NCI-H2196 (cell line): ENCODE measurements around the gene CCDC69.
"Not testable (repeated sequence)": the region's sequence is repeated elsewhere in the genome, so short reads cannot be mapped to it uniquely, and the experiment has no call there.

Source experiments
- DNase-seq: peaks from one replicate; lab custom pipeline; 2025; ENCODE audit not compliant: unreplicated experiment; lab: John Stamatoyannopoulos, UW

Gene CCDC69

DNA sequence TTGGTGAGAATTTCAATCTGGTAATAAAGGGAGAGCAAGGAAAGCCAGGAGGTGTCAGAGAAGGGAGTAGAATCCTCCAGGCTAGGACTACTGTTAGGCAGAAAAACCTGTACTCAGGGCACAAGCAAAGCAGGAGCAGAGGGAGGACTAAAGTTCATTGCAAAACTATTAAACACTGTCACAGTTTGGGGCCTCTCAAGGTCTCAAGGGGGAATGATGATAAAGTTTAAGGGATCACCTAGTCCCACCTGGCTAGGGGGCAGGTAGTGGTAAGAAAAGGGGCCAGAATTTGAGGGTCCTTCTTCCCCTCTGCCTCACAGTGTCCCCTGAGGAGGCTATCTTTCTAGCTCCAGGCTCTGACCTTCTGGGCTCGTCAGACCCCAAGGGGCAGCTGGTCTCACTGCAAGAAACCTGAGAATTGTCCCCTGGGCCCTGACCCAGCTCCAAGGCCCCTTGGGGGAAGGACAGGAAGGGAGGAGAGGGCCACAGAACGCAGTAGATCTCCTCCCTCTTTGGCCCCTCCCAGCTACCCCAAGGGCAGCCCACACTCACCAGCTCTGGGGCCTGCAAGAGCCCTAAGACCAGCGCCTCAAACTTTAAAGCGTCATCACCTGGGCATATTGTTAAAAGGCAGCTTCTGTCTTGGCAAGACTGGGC is 974 bp downstream of the CCDC69 start:
- no peak for DNase-seq

DNA sequence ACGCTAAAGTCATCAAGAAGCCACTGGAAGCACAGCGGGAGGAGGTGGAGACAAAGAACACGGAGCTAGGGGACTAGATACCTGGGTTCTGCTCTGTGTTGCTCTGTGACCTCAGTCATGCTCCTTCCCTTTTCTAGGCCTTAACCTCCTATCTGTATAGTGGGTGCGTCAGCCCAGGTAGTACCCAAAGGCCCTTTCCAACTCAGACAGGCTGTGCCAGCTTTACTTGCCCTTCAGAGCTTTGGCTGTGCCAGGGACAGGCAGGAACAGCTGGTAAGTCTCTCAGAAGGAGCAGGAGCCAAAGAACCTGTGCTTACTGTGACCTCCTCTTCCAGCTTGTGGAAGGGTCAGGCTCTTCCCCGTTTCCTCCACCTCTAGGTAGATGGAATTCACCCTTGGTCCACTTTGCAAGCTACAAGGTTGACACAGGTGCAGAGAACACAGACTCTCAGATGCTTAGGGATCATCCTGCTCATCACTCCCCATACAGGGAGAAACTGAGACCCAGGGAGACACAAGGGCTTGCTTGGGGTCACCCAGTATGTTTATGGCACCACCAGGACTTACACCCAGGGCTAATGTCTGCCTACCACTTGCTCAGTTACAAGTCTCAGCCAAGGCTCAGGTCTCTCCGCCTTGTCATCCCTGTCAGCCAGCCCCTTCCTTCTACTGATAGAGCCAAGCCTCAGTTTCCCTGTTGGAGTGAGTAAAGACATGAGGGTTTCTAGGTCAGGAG is 1.7 kb downstream of the CCDC69 start:
- DNase-seq, result no peak

DNA sequence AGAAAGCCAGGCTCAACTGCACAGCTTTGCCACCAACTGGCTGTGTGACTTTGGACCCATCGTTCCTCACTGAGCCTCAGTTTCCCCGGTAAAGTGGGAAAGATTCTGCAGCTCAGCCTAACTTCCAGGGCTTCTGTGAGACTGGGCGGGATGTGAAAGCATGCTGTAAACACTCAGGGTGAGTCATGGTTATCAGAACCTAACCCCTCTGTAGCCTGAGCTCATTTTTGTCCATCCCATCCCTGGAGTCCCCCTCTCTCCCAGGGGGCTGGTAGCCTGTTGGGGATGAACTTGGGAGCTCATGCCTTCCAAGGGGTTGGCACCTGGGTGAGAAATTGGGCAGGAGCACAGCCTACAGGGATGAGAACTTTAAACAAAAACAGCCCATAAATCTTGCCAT is 2.3 kb downstream of the CCDC69 start:
- no peak for DNase-seq

DNA sequence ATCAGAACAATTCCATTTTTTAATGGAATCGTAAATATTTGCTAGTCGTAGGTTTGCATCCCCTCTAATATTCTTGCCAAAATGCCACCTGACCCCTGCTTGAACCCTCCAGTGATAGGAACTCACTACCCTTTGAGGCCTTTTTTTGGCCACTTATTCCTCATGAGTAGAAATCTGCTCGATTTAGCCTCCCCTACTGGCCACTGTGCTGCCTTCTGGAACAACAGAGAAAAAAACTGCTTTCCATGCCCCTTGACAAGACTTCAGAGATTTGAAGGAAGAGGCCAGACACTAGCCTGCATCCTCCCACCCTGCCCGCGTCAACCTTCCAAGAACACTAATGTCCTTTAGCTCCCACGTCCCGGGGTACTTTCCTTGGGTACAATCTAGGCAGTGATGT is 4.1 kb downstream of the CCDC69 start:
- no peak for DNase-seq

DNA sequence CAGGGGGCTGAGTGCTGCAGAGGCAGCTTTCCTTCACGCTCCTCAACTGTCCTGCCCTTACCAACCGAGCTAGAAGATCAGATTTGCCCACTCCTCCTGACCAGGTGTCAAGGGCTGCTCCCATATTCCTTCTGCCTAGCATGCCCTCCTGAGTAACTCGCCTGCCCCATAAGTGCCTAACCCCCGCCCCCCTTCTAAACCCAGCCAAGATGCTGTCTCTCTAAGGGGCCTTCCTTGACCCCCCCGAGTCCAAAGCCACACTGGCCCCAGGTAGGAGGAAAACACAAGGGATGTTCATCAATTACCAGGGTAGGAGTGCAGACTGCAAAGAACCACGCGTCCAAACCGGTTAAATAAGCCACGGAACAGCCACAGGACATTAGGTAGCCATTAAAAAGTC is 4.8 kb downstream of the CCDC69 start:
- no peak for DNase-seq

DNA sequence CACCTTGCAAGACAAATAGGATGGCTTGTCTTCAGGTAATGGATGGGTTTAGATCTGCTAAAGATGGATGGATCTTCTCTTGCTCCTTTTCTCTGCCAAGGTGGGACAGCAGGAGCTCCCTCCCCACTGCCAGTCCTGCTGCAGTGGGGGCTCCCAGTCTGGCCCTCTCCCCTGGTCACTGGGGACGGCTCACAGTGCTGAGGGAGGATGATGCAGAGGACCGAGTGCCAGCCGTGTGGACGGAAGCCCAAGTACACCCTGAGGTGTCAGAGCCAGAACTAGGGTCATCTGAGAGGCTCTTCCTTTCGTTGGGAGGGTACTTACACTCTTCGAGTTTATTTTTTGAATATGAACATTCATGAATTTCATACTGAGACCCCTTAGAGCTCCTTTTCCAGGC is 5.7 kb downstream of the CCDC69 start:
- DNase-seq, result no peak

DNA sequence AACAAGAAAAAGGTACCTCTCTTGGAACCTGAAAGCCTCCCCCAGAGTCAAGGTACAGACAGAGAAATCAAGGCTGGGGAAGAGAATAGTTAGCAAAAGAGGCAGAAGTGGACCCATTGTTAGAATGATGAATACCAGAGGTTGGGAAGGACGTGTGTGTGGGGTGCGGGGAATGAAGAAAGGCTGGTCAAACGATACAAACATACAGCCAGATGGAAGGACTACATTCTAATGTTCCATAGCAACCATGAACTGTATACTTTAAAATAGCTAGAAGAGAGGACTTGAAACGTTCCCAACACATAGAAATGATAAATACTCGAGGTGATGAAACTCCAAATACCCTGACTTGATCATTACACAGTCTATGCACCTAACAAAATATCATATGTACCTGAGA is 7.1 kb downstream of the CCDC69 start:
- DNase-seq, result no peak

DNA sequence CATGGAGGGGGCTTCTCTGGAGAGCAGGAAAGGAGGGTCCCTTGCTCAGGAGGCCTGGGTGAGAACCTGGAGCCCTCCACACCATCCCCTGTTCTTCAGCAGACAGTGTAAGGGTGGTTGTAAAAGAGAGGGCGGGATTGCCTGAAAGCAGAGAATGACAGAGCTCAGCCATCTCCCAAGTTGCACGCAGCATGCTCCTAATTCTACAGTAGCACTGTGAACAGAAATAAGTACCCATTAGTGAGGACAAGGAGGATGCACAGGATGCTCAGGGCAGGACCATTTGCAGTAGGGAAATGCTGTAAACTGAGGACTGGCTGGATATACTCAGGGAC is 8.4 kb downstream of the CCDC69 start:
- DNase-seq, result no peak

DNA sequence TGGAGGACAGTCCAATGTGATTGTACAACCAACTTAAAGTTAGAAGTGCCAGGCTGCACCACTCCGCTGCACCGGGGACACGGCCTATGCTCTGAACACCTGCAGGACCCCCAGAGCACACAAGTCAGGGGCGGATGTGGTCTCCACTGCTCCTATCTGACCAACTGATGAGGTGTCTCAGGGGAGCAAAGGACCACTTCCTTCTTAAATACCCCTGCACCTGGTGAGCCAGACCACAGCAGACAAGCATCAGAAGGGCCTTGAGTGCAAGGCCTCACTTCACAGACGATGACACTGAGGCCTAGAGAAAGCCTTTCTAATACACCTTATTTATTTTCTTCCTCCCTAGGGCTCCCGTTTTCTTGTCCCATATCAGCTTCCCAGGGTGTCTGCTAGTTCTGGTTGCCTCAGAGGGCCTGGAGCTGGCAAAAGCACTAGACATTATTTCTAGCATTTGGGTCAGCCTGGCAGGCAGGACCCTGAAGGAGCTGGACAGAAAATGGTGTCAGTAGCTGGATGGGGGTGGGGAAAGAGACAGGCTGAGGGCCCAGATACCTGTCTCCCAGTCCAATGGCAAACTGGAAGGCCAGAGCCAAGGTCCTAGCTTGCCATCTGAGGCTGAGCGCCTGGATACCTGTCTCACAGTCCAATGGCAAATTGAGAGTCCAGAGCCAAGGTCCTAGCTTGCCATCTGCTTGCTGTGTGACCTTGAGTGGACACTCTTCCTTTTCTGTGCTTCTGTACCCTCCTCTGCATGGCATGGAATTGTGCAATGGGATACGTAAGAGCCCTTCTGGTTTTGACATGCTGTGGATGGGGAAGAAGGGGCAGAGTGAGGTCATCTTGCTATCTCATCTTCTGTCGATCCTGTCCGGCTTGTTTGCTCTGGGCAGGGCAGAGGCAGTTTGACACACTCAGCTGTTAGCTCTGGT is 9.0 kb downstream of the CCDC69 start:
- no peak for DNase-seq

DNA sequence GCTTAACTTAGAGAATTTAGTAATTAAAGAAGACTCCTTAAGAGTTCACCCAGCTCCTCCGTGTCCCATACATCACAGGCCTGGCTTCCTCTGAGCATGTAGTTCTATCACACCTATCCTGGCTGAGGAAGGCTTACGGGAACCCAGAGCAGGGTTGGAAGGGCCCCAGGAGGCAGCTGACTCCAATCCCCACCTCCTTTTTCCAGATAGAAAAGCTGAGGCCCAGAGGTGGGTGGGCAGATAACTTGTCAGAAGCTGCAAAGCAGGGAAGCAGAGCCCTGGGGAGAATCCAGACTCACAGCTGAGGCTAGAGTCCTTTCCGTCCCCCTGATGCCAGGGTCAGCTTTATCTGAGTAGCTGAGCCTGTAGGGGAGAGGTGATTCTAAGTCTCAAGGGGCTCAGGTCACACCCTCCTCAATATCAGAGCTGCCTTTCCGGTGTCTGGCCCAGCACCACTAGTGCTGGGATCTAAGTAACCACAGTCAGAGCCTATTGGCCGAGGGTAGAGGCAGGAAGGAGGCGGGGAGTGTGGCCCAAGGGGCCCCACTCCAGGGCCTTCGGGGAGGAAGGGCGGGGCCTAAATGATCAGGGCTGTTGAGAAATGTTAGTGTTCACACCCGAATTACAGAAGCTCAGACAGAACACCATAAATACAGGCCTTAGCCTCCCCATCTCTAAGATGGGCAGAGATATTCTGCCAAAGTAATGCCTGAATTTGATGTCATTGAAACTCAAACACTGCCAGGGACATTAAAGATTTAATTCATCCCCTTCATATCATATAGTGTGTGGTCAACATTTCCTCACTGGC is 9.9 kb downstream of the CCDC69 start:
- DNase-seq, result no peak

DNA sequence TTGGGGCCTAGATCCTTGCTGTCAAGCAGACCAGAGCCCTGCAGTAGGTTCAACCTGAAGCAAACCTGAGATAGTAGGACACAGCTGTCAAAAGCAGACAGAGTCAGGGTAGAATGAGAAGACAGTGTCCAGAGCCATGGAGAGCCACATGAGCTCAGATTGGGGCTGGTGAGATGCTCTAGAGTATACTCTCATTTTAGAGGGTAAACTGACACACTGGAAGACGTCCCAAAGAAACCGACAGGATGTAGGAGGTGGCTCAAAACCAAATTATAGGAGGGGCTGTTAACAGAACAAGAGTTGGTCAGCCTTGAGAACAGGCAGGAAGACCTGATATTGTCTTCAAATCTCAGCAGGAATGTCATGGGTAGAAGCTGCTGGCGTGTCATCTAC is 11.5 kb downstream of the CCDC69 start:
- DNase-seq, result no peak

DNA sequence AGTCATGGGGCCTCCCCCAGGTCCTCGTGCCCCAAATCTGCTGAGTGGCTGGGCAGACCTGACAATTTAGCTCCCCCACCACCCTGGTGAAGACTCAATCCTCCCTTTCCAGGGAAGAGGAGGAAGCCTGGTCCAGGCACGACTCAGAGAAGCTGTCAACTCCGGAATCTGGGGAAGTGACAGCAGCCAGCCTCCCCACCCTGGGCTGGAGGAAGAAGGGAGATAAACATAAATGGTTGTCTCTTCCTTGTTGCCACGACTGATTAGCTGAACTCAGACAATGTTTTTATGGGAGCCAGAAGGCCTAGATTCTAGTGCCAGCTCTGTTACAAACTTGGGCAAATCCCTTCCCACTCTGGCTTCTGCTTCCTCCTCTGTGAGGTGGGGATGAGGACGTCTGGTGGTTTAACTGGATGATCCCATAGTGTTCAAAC is 15.4 kb downstream of the CCDC69 start:
- no peak for DNase-seq

DNA sequence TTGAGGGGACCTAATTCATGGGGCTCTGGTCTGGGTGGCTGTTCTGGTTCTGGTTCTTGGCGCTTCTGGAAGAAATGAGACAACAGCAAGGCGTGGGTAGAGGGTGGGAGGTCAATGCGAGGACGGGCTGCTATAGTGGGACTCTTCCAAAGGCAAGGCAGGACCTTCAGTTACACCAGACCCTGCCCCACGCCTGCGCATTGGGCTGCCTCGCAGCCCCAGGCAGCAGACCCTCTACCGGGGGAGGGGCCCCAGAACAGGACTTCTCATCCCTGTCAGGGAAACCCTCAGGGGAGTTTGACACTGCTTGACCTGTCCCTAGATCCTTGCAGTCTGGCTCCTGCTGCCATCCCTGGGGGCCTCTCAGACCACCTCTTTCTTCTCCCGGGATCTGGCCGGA is 18.5 kb downstream of the CCDC69 start:
- no peak for DNase-seq

DNA sequence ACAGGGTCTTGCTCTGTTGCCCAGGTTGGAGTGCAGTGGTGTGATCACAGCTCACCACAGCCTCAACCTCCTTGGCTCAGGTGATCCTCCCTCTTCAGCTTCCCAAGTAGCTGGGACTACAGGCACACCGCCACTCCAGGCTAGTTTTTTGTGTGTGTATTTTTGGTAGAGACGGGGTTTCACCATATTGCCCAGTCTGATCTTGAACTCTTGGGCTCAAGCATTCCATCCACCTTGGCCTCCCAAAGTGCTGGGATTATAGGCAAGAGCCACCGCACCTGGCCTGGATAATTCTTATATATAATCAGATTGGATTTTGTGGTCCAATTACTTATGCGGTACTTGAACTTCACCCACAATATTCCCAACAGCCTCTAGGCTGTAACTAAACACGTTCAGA is 19.8 kb downstream of the CCDC69 start:
- DNase-seq, result no peak

DNA sequence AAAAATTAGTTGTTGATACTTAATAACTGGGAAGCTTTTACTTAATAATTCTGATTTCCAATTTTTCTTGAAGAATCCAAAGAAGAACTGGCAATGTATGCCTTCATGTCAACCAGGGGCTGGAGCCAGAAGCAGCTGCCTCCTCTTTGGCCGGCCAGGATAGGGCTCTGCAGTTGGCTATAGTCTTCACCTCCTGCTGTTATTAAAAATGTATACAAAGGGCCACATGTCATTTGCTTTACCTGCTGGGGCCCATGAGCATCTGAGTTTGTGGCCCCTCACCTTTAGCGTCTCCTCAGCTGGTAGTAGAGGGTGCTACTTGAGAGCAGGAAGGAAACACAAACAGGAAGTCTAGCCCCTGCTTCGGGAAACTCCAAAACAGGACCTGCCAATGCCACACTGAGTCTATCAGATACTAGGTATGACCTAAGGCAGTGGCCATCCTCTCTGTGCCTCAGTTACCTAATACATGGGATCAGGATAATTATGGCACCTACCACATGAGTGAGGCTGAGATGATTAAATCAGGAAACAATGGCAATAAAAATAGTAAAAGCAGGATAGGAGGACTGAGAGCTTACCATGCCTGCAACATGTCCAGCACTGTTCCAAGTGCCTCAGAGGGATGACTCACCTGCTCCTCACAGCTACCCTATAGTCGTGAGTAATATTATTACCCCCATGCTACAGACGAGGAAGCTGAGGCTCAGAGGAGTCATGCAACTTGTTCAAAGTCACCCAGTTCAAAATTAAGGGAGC is 21.3 kb downstream of the CCDC69 start:
- DNase-seq, result no peak

DNA sequence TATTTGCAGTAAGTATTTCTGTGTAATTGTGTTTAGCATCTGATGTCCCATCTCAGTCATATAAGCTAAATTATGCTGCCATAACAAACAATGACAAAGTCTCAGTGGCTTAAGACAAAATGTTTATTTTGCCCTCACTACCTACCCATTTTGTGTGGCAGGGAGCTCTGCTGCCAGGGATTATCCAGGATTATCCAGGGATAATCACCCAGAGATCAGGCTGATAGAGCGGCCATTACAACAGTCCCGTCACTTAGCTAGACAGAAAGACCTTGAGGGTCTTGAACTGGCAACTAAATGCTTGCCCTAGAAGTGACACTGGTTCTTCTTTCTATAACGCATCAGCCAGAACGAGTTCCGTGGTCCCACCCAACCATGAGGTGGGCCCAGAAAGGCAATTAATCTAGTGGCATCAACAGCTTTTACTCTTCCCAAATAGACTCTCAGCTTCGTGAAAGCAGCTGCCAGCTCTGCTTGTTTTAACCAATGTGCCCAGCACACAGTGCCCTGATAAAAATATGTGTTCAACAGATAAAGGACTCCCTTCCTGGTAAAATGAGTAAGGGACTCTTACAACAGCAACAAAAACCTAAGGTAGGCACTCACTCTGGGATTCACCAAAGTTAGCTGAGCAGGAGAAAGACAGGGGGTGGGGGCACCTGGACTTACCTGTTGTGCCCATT is 22.8 kb downstream of the CCDC69 start:
- DNase-seq, result no peak

DNA sequence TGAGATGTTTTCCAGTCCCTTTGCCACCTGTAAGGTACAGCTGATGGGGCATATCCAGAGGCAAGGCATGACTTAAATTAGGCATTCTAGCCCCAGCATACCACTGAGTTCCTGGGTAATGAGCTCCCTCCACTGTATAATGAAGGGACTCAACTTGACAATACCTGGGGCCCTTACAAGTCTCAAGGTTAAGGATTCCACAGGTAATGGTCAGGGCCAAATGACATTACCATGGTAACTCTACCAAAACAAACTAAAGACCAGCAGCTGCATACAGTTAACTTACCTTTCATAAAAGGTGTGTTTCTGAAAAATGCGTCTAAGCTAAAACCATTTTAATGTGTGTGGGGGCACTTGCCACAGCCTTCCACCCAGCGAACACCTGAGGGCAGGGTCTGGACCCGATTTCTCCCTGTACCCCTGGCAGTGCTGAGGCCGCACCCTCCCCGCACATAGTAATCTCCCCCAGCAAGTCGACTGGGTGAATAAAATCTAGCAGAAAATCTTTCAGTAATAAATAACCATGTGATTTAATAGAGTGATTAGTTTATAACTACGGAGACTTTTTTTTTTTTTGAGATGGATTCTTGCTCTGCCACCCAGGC is 24.2 kb downstream of the CCDC69 start:
- no peak for DNase-seq

DNA sequence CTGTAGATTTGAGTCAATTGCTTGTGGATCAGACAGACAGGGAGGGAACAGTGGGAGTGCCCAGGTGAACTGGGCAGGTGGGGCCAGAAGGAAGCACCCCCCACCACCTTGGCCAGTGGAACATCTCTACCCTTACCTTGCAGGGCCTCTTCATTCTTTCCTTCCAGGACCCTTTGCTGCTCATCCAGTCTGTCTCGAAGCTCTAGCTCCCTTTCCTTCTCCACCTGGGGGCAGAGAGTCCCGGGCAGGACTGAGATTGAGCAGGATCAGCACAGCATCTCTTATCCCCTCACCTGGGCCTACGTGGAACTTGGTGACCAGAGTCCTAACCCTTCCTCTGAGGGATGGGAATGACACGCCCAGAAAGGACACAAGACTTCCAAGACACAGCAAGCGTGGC is 25.0 kb downstream of the CCDC69 start:
- no peak for DNase-seq

DNA sequence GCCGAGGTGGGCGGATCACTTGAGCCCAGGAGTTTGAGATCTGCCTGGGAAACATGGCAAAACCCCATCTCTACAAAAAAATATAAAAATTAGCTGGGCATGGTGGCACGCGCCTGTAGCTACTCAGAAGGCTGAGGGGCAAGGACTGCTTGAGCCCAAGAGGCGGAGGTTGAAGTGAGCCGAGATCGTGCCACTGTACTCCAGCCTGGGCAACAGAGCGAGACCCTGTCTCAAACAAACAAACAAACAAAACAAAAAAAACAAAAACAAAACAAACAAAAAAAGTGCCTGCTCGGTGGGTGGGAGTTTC is 26.6 kb downstream of the CCDC69 start:
- DNase-seq, result not testable (repeated sequence)
